ENCODE data around the gene DSG3.

The DSG3 gene

GRCh38 chr18:31447530-31448191 lies at the start of gene DSG3:
Gene DSG3, plus strand, starts transcription at chr18:31447741. Its CDS starts 137 bp downstream, at chr18:31447878.
- DNase-seq (ENCODE audit: low read depth), result no peak

GRCh38 chr18:31398191-31398590 lies 49.4 kb upstream of the DSG3 start:
- DNase-seq (ENCODE audit: low read depth), result no peak

- DNase-seq (ENCODE audit: low read depth), result no peak
These were observed 48.1 kb upstream of the DSG3 start for GRCh38 chr18:31399306-31400032.

- no peak for DNase-seq (ENCODE audit: low read depth)
These were observed 46.1 kb upstream of the DSG3 start for GRCh38 chr18:31401156-31402025.

GRCh38 chr18:31402026-31402373 lies 45.5 kb upstream of the DSG3 start:
- no peak for DNase-seq (ENCODE audit: low read depth)

GRCh38 chr18:31403409-31403808 lies 44.1 kb upstream of the DSG3 start:
- no peak for DNase-seq (ENCODE audit: low read depth)

GRCh38 chr18:31407649-31408048 lies 39.9 kb upstream of the DSG3 start:
- DNase-seq (ENCODE audit: low read depth), result no peak

- no peak for DNase-seq (ENCODE audit: low read depth)
These were observed 38.3 kb upstream of the DSG3 start for GRCh38 chr18:31409276-31409675.

GRCh38 chr18:31410716-31411483 lies 36.6 kb upstream of the DSG3 start:
- no peak for DNase-seq (ENCODE audit: low read depth)

- no peak for DNase-seq (ENCODE audit: low read depth)
These were observed 34.4 kb upstream of the DSG3 start for GRCh38 chr18:31413137-31413536.

- DNase-seq (ENCODE audit: low read depth), result no peak
These were observed 29.7 kb upstream of the DSG3 start for GRCh38 chr18:31417850-31418249.

- DNase-seq (ENCODE audit: low read depth), result no peak
These were observed 28.0 kb upstream of the DSG3 start for GRCh38 chr18:31419457-31419932.

GRCh38 chr18:31420032-31420431 lies 27.5 kb upstream of the DSG3 start:
- DNase-seq (ENCODE audit: low read depth), result no peak

- DNase-seq (ENCODE audit: low read depth), result no peak
These were observed 27.0 kb upstream of the DSG3 start for GRCh38 chr18:31420524-31420923.

GRCh38 chr18:31424383-31424988 lies 23.1 kb upstream of the DSG3 start:
- no peak for DNase-seq (ENCODE audit: low read depth)

GRCh38 chr18:31426021-31426420 lies 21.5 kb upstream of the DSG3 start:
- no peak for DNase-seq (ENCODE audit: low read depth)

GRCh38 chr18:31426871-31427406 lies 20.6 kb upstream of the DSG3 start:
- DNase-seq (ENCODE audit: low read depth), result no peak

GRCh38 chr18:31428211-31428610 lies 19.3 kb upstream of the DSG3 start:
- no peak for DNase-seq (ENCODE audit: low read depth)

- no peak for DNase-seq (ENCODE audit: low read depth)
These were observed 17.9 kb upstream of the DSG3 start for GRCh38 chr18:31429623-31430022.

- DNase-seq (ENCODE audit: low read depth), result no peak
These were observed 17.5 kb upstream of the DSG3 start for GRCh38 chr18:31430072-31430471.

- no peak for DNase-seq (ENCODE audit: low read depth)
These were observed 17.0 kb upstream of the DSG3 start for GRCh38 chr18:31430554-31430953.
